H9 (cell line): ENCODE measurements around the gene TFF3. TPM values are rescaled to one million over a fixed set of nuclear protein-coding genes. Genes with fewer than 3 reads are reported as not detected.
A peak's percentile ranks its signal among the peaks of the same experiment; 100 is the strongest.

ENCODE experiments used
- DNase-seq: peaks from one replicate; pipeline ENCODE4 v3.0.0-alpha.2; 2017
- H2AFZ ChIP-seq: one replicate; pipeline ENCODE4 v1.6.1; 2013; ENCODE audit warnings: mild to moderate bottlenecking, low read length, control low read depth, moderate library complexity
- H2AK5ac ChIP-seq: 2 replicates; pipeline ENCODE4 v1.6.1; 2013; ENCODE audit warnings: low read length, control low read depth, mixed read lengths; ENCODE audit not compliant: insufficient read length
- H2BK120ac ChIP-seq: one replicate; pipeline ENCODE4 v1.6.1; 2013; ENCODE audit warnings: low read depth, mild to moderate bottlenecking, low read length, control low read depth, inconsistent platforms; ENCODE audit not compliant: poor library complexity, severe bottlenecking
- H2BK12ac ChIP-seq: 2 replicates; pipeline ENCODE4 v1.6.1; 2013; ENCODE audit warnings: low read length, control low read depth, mixed read lengths, low read depth; ENCODE audit not compliant: insufficient read length
- H2BK15ac ChIP-seq: 2 replicates; pipeline ENCODE4 v1.6.1; 2013; ENCODE audit warnings: low read depth, low read length, control low read depth
- H2BK20ac ChIP-seq: one replicate; pipeline ENCODE4 v1.6.1; 2013; ENCODE audit warnings: low read depth, mild to moderate bottlenecking, low read length, control low read depth, inconsistent platforms; ENCODE audit not compliant: poor library complexity, severe bottlenecking
- H2BK5ac ChIP-seq: 2 replicates; pipeline ENCODE4 v1.6.1; 2013; ENCODE audit warnings: low read length, control low read depth, mixed read lengths; ENCODE audit not compliant: insufficient read length
- H3K14ac ChIP-seq: 2 replicates; pipeline ENCODE4 v1.6.1; 2013; ENCODE audit warnings: low read length, control low read depth; ENCODE audit not compliant: insufficient read depth
- H3K18ac ChIP-seq: 2 replicates; pipeline ENCODE4 v1.6.1; 2013; ENCODE audit warnings: low read depth, mild to moderate bottlenecking, mixed read lengths, low read length, control low read depth; ENCODE audit not compliant: insufficient read length
- H3K23ac ChIP-seq: 2 replicates; pipeline ENCODE4 v1.6.1; 2013; ENCODE audit warnings: low read length, control low read depth, mixed read lengths, low read depth; ENCODE audit not compliant: insufficient read length
- H3K23me2 ChIP-seq: 2 replicates; pipeline ENCODE4 v1.6.1; 2013; ENCODE audit warnings: low read depth, mild to moderate bottlenecking, mixed read lengths, low read length, control low read depth; ENCODE audit not compliant: insufficient read length, poor library complexity, severe bottlenecking
- H3K27ac ChIP-seq: 2 replicates; pipeline ENCODE4 v1.5.1; 2013; ENCODE audit warnings: low read length, control low read depth, mixed read lengths, low read depth; ENCODE audit not compliant: insufficient read length
- H3K27me3 ChIP-seq: 2 replicates; pipeline ENCODE4 v1.6.1; 2013; ENCODE audit warnings: low read length, control low read depth, inconsistent platforms; ENCODE audit not compliant: insufficient read depth
- H3K4ac ChIP-seq: 2 replicates; pipeline ENCODE4 v1.6.1; 2013; ENCODE audit warnings: low read depth, mild to moderate bottlenecking, control low read depth, inconsistent platforms, low read length, moderate library complexity
- H3K4me1 ChIP-seq: 2 replicates; pipeline ENCODE4 v1.6.1; 2013; ENCODE audit warnings: low read length, control low read depth, inconsistent platforms; ENCODE audit not compliant: insufficient read depth
- H3K4me2 ChIP-seq: 2 replicates; pipeline ENCODE4 v1.6.1; 2013; ENCODE audit warnings: low read length, control low read depth, mixed read lengths; ENCODE audit not compliant: insufficient read length, insufficient read depth
- H3K56ac ChIP-seq: 2 replicates; pipeline ENCODE4 v1.6.1; 2013; ENCODE audit warnings: low read depth, mild to moderate bottlenecking, mixed read lengths, low read length, control low read depth; ENCODE audit not compliant: insufficient read length
- H3K79me1 ChIP-seq: 2 replicates; pipeline ENCODE4 v1.6.1; 2013; ENCODE audit warnings: low read depth, mild to moderate bottlenecking, moderate library complexity, low read length, control low read depth, inconsistent platforms; ENCODE audit not compliant: insufficient read depth, poor library complexity, severe bottlenecking
- H3K79me2 ChIP-seq: 2 replicates; pipeline ENCODE4 v1.6.1; 2013; ENCODE audit warnings: low read length, control low read depth, inconsistent platforms; ENCODE audit not compliant: insufficient read depth
- H3K9ac ChIP-seq: 2 replicates; pipeline ENCODE4 v1.6.1; 2013; ENCODE audit warnings: low read length, control low read depth, mixed read lengths; ENCODE audit not compliant: insufficient read length; ENCODE audit errors: extremely low read depth
- H3K9me3 ChIP-seq: one replicate; pipeline ENCODE4 v1.6.1; 2013; ENCODE audit warnings: low read depth, low read length, inconsistent platforms; ENCODE audit not compliant: control insufficient read depth
- H3T11ph ChIP-seq: one replicate; pipeline ENCODE4 v1.6.1; 2013; ENCODE audit warnings: mild to moderate bottlenecking, low read length, control low read depth, inconsistent platforms
- H4K20me1 ChIP-seq: one replicate; pipeline ENCODE4 v1.6.1; 2013; ENCODE audit not compliant: control insufficient read depth, insufficient read length, insufficient read depth
- H4K5ac ChIP-seq: 2 replicates; pipeline ENCODE4 v1.6.1; 2013; ENCODE audit warnings: low read depth, mild to moderate bottlenecking, mixed read lengths, low read length, control low read depth; ENCODE audit not compliant: insufficient read length
- H4K8ac ChIP-seq: replicated peaks from 2 replicates; pipeline ENCODE4 v1.6.1; 2013; ENCODE audit warnings: low read length, control low read depth, mixed read lengths, low read depth; ENCODE audit not compliant: insufficient read length
- H4K91ac ChIP-seq: 2 replicates; pipeline ENCODE4 v1.6.1; 2013; ENCODE audit warnings: low read depth, mild to moderate bottlenecking, moderate library complexity, mixed read lengths, low read length, control low read depth; ENCODE audit not compliant: insufficient read length
- H3K27ac Mint-ChIP-seq, 3 experiments: 2 replicates in 2 of 3; 3 replicates in 1 of 3; pipeline ENCODE4 v1.8.0; 2020 to 2021; ENCODE audit warnings: mixed read lengths in 3 of 3, mild to moderate bottlenecking in 1 of 3, moderate library complexity in 1 of 3
- H3K27me3 Mint-ChIP-seq: 2 replicates; pipeline ENCODE4 v1.8.0; 2021; ENCODE audit warnings: low read depth, mild to moderate bottlenecking, moderate library complexity, mixed read lengths
- H3K36me3 Mint-ChIP-seq, 3 experiments: 2 replicates in 2 of 3; 3 replicates in 1 of 3; pipeline ENCODE4 v1.8.0; 2020 to 2021; ENCODE audit warnings: low read depth in 3 of 3, mixed read lengths in 3 of 3; ENCODE audit not compliant: insufficient read depth in 1 of 3
- H3K4me1 Mint-ChIP-seq, 2 experiments: 2 replicates each; pipeline ENCODE4 v1.8.0; 2020; ENCODE audit warnings: mixed read lengths in 2 of 2
- H3K4me3 Mint-ChIP-seq, 2 experiments: 2 replicates in 1 of 2; 3 replicates in 1 of 2; pipeline ENCODE4 v1.8.0; 2020 to 2021; ENCODE audit warnings: mild to moderate bottlenecking in 2 of 2, mixed read lengths in 2 of 2, moderate library complexity in 1 of 2
- H3K9me3 Mint-ChIP-seq, 2 experiments: 2 replicates in 1 of 2; 3 replicates in 1 of 2; pipeline ENCODE4 v1.8.0; 2020; ENCODE audit warnings: mild to moderate bottlenecking in 2 of 2, mixed read lengths in 2 of 2, moderate library complexity in 1 of 2
- CTCF ChIP-seq: fragments of 200-600 bp; sonication (generic); conservative IDR thresholded peaks from 3 replicates; pipeline ENCODE4 v1.8.0; 2021; ENCODE audit warnings: antibody characterized with exemption, mild to moderate bottlenecking
- WGBS: extraction: QIAGEN DNeasy Blood & Tissue Kit; methylation state at CpG from one replicate; pipeline ENCODE4 v1.1.7; 2013; ENCODE audit warnings: missing lambda C conversion rate, low lambda C conversion rate, mixed read lengths; ENCODE audit not compliant: insufficient read length; ENCODE audit errors: extremely low coverage; 5-methylcytosine and 5-hydroxymethylcytosine counted together
- total RNA-seq: library from RNA; stranded (reverse); gene quantifications from 2 replicates; pipeline ENCODE4 v1.2.1, GENCODE V29; 2021

The TFF3 gene
- total RNA-seq, 1 experiment from 2014 or later: 1.5 TPM

- Histone ChIP-seq H3K23me2 (no peaks in the 10 kb centered on the region), H2BK20ac (no peak overlapping the region), H4K8ac (no peak overlapping the region), H3K27me3 (no peaks in the 10 kb centered on the region), H2BK15ac (no peak overlapping the region; the same call in 1 of the 2 replicates), H3K9ac (no peak overlapping the region), H3K14ac (no peak overlapping the region), H3K4me2 (no peak overlapping the region), H4K5ac (no peak overlapping the region), H2AFZ (no peak overlapping the region), H2BK120ac (no peak overlapping the region), H2BK12ac (no peak overlapping the region), H3K56ac (no peak overlapping the region), H4K20me1 (no peaks in the 10 kb centered on the region), H3K18ac (no peak overlapping the region), H4K91ac (no peak overlapping the region), H3K27ac (no peak overlapping the region), H3K9me3 (no peaks in the 10 kb centered on the region), H2AK5ac (no peak overlapping the region), H3K23ac (no peak overlapping the region), H3K4ac (no peak overlapping the region), H3K79me2 (no peaks in the 10 kb centered on the region), H2BK5ac (no peak overlapping the region), H3K79me1 (no peaks in the 10 kb centered on the region), H3T11ph (no peak overlapping the region), H3K4me1 (no peaks in the 10 kb centered on the region)
- peak overlapping the region in 1 of 3 experiments; percentile 84; a peak in 1 of 7 replicates for H3K27ac Mint-ChIP-seq
- H3K36me3 Mint-ChIP-seq: peaks cover 0 to 3% (median 0%) of the 10 kb centered on the region in 3 experiments; a peak in 2 of 7 replicates
- H3K27me3 Mint-ChIP-seq: peaks cover 6% of the 10 kb centered on the region
- H3K4me3 Mint-ChIP-seq: no peak overlapping the region
- peaks cover 5 to 6% of the 10 kb centered on the region in 2 experiments; a peak in 2 of 4 replicates for H3K4me1 Mint-ChIP-seq
- no peak for TF ChIP-seq CTCF
- DNase-seq: peak; percentile 4
- WGBS: no CpG with 5 or more reads among the region's 11 CpGs
- peaks cover 0 to 2% of the 10 kb centered on the region in 2 experiments; a peak in 4 of 5 replicates for H3K9me3 Mint-ChIP-seq
These were observed 36.6 kb upstream of the TFF3 start for GRCh38 chr21:42351626-42352440.
